NCI-H2227 (cell line): Measurements from ENCODE around the gene SLC7A5.
"Not testable (repeated sequence)": the region's sequence is repeated elsewhere in the genome, so short reads cannot be mapped to it uniquely, and the experiment has no call there.

ENCODE experiments used
- DNase-seq: peaks from one replicate; lab custom pipeline; 2025; ENCODE audit not compliant: unreplicated experiment; lab: John Stamatoyannopoulos, UW

Gene SLC7A5

DNA sequence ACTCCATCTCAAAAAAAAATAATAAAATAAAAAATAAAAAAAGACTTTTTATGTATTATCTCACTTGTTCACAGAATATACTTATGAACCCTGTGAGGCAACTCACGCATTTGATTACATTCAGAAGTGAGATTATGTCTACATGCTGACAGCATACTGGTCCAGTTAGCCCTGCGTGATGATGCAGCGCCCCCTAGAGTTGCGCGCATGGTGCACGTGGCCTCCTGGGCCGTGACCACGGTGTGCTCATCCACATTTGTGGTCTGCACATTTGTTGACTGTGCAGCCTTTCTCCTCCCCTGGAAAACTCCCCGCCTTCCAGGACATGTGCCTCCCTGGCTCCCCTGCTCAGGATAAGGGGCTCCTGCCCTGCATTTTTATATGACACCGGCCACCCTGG is 20.5 kb upstream of the SLC7A5 start:
- DNase-seq: not testable (repeated sequence)

DNA sequence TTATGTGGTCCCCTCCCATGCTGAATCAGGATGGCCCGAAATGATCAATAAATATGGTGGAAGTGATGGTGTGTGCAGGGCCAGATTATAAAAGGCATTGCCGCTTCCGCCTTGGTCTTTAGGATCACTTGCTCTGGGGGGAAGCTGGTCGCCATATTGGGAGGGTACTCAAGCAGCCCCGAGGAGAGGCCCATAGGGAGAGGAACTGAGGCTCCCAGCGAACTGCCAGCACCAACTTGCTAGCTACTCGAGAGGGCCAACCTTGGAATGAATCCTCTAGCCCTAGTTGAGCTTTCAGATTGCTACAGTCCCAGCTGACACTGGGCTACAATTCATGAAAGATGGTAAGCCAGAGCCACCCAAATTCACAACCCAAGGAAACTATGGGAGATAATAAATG is 19.0 kb upstream of the SLC7A5 start:
- not testable (repeated sequence) for DNase-seq

DNA sequence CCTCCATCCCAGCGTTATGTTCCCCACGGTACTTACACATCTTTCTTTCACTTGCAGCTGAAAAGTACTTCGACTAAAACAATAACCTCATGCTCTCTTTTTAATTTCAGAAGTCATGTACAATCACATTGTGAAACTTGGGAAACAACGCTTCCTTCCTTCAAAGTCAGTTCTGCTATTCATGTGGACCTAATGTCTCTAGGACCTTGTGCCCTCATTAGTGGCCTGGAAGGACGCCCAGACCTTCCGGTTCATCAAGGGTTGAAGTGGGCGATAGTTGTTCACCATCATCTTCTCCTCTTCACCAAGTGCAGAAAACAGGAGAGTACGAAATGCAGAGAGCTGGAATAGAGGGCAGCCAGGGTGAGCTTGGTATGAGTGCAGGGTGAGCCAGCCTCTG is 18.6 kb upstream of the SLC7A5 start:
- not testable (repeated sequence) for DNase-seq

DNA sequence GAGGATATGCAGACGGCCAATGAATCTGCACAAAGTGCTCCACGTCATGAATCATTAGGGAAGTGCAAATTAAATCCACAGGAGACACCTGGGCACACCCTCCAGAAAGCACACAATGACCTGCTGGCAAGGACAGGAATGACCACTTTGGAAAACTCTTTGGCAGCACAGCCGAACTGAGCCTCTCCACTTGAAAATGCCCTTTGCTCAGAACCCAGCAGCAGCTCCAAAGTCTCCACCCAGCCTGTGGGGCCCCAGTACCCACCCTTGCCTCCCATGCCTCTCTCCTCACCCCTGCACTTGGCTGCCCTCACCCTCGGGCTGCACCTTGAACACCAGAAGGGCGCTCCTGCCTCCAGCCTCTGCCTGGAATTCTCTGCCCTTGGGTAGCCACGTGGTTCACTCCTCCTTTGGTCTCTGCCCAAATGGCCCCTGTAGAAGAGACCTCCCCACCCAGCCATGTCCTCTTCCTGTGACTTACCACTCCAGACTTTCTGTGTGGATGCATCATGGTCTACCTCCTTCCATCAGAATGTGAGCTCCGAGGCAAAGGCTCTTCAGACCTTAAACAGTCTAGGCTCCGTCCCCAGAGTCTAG is 16.2 kb upstream of the SLC7A5 start:
- DNase-seq: not testable (repeated sequence)

DNA sequence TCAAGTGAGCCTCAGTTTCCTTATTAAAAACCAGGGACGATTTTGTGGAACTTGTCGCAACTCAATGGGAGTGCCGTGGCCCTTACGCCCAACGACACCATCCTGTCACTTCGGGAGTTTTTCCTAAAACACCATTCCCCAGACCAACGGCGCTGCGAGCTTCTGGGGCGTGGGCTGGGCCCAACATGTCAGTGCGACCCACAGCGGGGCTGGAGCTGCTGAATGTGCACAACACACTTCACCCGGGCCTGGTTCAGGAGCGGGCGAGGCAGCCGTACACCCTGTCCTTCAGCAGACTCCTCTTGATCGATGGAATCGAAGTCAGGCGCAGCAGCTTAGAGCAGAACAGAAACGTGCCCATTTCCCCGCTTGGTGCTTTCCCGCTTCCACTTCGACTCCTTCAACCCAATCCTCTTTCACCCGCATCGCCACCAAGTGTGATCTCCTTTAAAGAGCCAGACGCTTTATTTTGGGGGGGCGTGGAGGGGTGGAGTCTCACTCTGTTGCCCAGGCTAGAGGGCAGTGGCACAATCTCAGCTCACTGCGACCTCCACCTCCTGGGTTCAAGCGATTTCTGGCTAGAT is 13.2 kb upstream of the SLC7A5 start:
- no peak for DNase-seq

DNA sequence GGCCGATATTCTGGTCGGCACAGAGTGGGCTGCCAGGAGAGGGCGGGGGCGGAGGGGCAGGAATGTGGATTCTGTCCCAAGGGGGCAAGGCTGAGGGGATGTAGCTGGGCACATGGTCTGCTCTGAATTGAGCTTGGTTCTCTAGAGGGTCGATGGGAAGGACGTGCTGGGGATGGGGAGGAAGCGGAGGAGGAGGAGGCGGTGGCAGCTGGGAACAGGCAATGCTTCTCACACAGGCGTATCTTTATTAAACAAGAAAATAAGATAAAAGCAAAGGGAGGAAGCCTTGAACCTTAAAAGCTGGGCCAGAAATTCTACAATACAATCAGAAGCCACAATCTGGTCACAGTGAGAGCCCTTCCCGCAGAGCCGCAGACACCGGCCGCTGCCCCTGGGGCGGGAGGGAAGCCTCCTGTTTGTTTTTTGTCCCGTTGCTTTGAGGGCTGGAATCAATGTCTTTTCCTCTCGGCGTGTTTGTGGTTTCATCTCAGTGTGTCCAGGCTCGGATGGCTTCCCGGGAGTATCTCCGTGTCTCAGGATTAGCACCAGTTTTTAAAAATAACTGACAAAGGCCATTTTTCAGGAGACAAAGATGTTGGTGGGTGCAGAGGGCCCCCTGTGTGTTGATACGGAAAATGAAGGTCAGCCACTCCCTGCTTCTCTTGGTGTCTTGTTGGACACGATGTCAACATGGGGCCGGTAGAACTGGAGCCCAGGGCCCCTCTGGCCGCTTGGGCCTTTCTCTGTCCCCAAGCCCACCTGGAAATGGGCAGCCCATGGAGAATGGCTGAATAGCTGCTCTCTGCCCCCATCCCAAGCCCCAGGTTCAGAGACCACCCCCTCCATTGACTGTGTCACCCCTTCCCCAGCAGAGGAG is 12.3 kb upstream of the SLC7A5 start:
- no peak for DNase-seq

DNA sequence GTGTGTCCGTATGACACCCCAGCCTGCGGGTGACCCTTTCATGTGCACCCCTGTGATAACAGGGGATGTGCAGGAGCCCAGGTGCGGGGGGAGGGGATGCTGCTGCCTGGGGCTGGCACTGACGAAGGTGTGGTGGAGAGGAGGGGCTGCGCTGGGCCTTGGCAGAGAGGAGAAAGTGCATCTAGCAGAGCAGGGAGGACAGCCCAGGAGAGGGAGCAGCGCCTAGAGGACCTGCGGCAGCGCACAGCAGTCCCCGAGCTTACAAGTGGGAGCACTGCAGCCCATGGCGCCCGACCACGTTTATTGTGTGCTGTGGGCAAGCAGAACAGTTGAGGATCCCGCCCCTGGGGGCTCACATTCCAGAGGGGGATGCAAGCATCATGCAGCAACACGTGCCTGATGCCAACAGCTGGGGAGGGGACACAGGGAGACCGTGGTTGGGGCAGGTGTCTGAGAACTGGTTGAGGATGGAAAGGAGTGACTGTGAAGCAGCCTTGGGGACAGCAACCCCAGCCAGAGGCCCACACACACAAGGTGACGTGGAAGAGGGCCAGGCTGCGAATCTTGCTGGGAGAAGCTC is 10.9 kb upstream of the SLC7A5 start:
- DNase-seq: no peak

DNA sequence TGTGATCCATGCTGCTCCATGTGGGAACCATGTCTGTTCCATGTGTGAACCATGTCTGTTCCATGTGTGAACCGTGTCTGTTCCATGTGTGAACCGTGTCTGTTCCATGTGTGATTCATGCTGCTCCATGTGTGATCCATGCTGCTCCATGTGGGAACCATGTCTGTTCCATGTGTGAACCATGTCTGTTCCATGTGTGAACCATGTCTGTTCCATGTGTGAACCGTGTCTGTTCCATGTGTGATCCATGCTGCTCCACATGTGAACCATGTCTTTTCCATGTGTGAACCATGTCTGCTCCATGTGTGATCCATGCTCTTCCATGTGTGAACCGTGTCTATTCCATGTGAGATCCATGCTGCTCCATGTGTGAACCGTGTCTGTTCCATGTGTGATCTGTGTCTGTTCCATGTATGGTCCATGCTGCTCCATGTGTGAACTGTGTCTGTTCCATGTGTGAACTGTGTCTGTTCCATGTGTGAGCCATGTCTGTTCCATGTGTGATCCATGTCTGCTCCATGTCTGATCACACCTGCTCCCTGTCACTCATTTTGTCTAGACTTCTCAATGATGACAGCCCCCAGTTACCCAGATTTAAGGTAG is 10.2 kb upstream of the SLC7A5 start:
- DNase-seq: not testable (repeated sequence)

DNA sequence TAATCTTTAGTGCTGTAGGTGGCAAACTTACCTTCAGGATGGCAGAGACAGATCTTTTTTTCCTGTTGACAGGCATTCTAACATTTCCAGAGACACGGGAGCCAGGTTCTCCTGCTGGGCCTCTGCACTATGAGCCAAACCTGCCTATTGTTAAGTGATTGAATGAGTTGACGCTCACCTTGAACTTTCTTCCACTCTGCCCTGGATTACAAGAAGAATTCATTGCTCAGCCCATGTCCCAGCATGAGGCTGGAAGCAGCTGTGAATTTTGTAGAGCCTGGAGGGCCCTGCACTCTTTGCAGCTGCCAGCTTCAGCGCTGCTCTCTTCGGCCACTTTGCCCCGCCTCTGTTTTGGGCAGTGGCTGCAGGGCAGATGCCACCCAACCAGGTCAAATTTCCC is 9.4 kb upstream of the SLC7A5 start:
- DNase-seq: no peak

DNA sequence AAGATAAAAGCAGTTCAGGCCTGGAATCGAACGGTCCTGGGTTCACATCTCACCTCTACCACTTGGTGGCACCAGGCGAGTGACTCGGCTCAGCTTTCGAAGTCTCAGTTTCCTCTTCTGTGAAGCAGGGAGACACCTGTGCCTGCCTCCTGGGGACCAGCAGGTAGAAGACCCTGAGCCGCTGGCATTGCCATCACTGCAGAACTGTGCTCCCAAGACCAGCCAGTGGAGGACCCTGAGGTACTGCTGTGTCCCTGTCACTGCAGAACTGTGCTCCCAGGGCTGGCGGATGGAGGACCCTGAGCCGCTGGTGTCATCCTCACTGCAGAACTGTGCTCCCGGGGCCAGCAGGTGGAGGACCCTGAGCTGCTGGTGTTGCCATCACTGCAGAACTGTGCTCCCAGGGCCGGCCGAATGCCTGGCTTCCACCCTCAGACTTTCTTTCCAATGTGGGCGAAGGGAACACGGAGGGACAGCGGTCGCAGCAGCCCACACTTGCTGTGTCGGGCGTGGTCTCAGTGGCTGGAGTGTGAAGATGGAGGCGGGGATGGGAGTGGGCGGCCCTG is 8.7 kb upstream of the SLC7A5 start:
- no peak for DNase-seq

DNA sequence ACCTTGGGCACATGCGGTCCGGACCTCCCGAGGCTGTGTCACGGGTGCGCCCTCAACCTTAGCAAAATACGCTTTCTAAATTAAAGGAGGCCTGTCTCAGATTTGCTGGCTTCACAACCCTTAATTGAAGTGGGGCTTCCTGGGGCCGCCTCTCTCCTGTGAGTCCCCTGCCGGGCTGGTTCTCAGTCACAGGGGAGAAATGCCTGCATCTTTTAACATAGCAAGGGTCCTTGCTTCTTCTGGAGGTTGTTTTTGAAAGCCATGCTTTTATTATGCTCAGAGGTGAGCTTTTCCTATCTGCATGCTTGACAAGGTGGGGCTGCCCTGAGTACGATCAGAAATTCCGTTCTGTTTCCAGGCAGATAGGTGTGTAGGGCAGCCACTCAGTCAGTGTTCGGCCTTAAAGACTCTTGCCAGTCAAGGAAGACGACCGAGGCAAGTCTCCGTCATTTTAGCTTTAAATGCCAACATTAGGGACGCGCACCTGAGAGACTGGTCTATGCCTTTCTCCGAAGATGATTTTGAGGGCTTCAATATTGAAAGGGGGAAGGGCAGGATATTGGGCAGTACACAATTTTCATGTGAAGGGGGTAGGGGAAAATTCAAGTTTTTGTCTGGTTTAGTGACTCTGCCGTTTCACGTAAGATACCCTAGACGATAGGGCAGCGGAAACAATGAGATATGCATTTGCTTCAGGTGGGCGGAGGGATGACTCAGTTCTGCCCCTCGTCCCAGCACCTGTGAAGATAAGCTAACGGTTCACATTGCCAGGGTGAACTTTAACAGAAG is 5.5 kb upstream of the SLC7A5 start:
- no peak for DNase-seq

DNA sequence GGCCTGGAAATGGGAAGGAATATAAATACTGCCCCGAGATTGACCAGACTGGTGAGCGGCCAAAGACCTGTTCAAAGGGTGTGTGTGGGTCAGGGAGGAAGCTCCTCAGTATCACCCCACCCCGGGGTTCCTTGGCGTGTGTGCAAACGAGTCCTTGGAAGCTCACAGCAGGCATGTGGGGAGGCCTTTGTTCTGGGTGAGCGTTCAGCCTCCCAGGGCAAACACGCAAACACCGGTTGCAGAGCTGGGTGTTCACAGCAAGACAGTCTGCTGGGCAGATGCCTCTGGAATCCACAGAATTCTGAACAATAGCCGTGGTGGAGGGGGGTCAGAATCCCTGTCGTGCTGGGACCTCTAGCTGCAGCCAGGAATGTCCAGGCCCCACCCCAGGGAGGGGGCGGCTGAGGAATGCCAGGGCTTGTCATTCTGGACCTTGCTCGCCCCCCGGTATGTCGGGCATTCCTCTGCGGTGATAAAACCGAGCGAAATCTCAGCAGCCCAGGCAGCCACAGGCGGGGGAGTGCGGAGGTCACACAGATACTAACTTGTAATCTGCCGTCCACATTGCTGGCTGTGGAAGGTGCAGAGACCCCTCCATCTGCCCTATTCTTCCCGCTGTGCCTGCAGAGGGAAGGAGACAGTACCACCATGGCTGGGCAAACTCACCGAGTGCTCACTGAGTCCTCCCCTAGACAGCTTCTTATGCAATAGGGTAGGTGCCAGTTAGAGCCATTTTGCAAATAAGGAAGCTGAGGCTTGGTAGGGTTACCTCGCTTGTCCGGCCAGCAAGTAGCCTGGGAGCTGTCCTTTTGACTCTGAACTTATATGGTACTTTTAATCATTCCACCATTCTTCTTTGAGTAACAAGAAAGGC is 1.3 kb upstream of the SLC7A5 start:
- not testable (repeated sequence) for DNase-seq

DNA sequence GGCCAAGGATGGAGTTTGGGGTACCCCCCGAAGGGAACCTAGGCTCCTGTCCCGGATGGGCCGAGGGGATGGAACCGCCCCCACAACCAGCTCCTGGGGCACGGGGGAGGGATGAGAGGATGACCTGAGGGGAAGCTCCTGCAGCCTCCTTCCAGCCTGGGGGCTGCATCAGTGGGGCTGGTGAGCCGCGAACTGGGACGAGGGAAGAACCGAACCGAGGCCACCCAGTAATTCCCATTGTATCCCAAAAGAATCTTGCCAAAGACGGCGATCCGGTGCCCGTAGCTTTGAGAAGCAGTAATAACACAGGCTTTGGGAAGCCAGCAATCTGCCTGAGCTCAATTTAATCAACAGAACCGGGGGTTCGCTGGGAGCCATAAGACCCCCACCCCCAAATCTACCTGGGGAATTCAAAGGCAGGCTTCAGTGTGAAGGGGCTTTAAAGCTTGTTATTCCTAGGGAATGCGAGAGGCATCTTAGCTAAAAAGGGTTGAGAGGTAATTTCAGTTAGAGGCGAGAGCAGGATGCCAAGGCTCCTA is 641 bp upstream of the SLC7A5 start:
- not testable (repeated sequence) for DNase-seq

DNA sequence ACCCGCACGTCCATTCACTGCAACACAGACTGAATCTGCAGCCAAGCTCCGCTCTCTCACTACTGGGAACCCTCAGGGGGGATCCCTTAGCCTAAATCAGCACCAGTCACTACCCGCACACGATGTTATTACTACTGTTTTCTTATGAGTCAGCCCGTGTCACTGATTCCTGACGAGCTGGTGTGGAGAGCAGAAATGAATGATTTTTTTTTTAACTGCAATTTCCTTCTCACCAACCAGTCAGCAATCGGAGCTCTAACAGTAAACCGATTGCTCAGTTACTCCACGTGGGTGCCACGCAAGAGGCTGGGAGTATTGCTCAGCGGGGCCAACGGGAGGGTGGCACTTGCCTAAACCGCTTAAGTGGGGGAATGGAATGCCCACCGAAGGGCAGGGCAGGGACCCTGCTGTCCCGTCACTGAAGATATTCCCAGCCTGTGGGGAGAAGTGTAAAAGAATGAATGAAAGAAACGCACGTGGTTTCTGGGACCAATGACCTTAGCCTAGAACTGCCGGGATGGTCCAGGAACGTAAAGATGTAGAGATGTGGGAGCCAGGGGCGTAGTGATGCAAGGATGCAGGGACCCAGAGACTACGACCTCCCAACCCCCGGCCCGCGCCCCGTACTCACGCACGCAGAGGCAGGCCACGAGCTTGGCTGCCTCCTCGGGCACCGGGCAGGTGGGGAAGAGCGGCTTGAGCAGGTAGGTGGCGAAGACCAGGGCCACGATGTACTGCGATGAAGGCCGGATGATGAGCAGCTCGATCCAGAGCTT is 865 bp downstream of the SLC7A5 start:
- not testable (repeated sequence) for DNase-seq

DNA sequence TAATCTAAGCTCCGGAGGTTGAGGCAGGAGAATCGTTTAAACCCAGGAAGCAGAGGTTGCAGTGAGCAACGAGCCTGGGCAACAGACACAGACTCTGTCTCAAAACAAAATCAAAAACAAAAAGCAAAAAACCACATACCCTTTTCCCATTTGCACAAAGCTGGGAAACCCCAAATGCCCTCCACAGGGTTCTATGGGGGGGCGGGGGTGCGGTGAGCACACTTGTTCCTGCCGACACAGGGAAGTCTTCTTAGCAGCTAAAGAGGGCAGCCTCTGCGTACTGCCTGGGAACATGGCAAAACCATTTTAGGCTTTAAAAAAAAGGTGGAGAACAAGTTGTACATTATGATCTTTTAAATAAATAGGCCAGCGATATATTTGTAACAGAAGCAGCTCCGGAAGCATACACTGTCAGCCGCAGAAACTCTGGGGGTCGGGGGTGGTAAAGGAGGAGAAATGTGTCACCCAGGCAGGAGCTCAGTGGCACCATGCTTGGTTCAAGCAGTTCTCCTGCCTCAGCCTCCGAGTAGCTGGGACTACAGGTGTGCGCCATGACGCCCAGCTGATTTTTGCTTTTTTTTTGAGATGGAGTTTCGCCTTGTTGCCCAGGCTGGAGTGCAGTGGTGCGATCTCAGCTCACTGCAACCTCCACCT is 3.3 kb downstream of the SLC7A5 start:
- not testable (repeated sequence) for DNase-seq

DNA sequence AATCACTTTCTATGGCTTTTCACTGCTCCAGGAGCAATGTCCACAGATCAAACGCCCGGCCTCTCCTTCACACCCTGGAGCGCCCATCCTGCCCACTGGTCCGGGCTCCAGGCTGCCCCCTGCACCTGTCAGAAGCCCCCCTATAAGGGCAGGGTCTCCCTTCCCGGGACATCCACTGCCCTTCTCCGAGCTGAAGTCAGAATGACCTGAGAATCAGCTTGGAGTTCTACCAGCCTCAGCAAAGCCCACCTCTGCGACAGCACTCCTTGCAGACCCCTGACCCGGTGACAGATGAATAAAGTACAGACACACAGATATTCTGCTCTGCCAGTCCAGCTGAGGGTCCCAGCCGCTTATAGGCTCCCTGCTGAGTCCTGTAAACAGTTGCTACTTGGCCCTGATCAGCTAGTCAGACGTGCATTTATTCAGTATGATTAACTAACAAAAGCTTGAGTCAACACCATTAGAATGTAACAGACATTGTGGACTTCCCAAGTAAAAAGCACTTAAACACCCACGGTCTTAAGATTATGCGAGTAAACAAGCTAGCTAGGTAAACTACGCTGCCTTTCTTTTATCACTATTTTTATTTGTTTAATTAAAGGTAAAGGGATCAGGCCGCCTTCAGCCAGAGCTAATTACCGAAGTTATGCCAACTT is 4.8 kb downstream of the SLC7A5 start:
- no peak for DNase-seq

DNA sequence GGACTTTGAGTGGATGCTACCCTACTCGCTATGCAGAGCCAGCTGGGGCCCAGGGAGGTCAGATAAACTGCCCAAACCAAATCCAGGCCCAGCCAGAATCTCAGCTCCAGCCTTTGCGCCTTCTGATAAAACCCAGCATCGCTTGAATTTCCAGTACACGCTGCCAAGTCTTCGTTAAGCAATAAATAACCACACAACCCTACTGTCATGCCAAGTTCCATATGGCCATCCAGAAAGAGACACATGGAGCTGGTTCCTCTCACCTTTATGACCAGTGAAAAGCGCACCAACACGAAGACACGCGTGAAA is 6.0 kb downstream of the SLC7A5 start:
- not testable (repeated sequence) for DNase-seq
